ENCODE data around the gene AKAP6.

The AKAP6 gene

GRCh38 chr14:32825058-32825457 is 496.0 kb downstream of the AKAP6 start:
- H3K9me2 ChIP-seq (replicated peaks; ENCODE audit: control insufficient read depth, low read length), result no peaks in the 10 kb centered on the region
- H3K27me3 ChIP-seq (ENCODE audit: control insufficient read depth, low read length), result no peaks in the 10 kb centered on the region
- no peaks in the 10 kb centered on the region for H3K36me3 ChIP-seq (ENCODE audit: control insufficient read depth, low read length)
- TF ChIP-seq CTCF (IDR thresholded peaks at IDR 0.05; ENCODE audit: low read depth, low read length, poor library complexity, severe bottlenecking) (no peak), EZH2phosphoT487 (IDR thresholded peaks at IDR 0.05; ENCODE audit: borderline replicate concordance, low read length) (no peak)
- no peak overlapping the region for H3K27ac ChIP-seq (ENCODE audit: low read depth, low read length)
- no peaks in the 10 kb centered on the region for H3K4me1 ChIP-seq (ENCODE audit: control insufficient read depth, low read length)
- no peaks in the 10 kb centered on the region for H3K79me2 ChIP-seq (ENCODE audit: control insufficient read depth, low read length)
- H3K9me3 ChIP-seq (ENCODE audit: control insufficient read depth, insufficient read depth, low read length), result no peaks in the 10 kb centered on the region
- H3K4me2 ChIP-seq (ENCODE audit: low read length), result no peak overlapping the region
- no peaks in the 10 kb centered on the region for H3F3A ChIP-seq (ENCODE audit: control insufficient read depth, insufficient read depth)
- H4K20me1 ChIP-seq (ENCODE audit: control insufficient read depth, insufficient read depth, low read depth, low read length), result no peaks in the 10 kb centered on the region
- no peak overlapping the region for H3K4me3 ChIP-seq (ENCODE audit: low read length)

- Histone ChIP-seq H3K4me3 (ENCODE audit: low read length) (no peak overlapping the region), H3K36me3 (ENCODE audit: control insufficient read depth, low read length) (no peaks in the 10 kb centered on the region), H4K20me1 (ENCODE audit: control insufficient read depth, insufficient read depth, low read depth, low read length) (no peaks in the 10 kb centered on the region), H3K9me2 (replicated peaks; ENCODE audit: control insufficient read depth, low read length) (no peaks in the 10 kb centered on the region), H3K4me1 (ENCODE audit: control insufficient read depth, low read length) (no peaks in the 10 kb centered on the region), H3K4me2 (ENCODE audit: low read length) (no peak overlapping the region), H3K9me3 (ENCODE audit: control insufficient read depth, insufficient read depth, low read length) (no peaks in the 10 kb centered on the region), H3K79me2 (ENCODE audit: control insufficient read depth, low read length) (no peaks in the 10 kb centered on the region), H3K27me3 (ENCODE audit: control insufficient read depth, low read length) (no peaks in the 10 kb centered on the region), H3F3A (ENCODE audit: control insufficient read depth, insufficient read depth) (no peaks in the 10 kb centered on the region), H3K27ac (ENCODE audit: low read depth, low read length) (no peak overlapping the region)
- TF ChIP-seq EZH2phosphoT487 (IDR thresholded peaks at IDR 0.05; ENCODE audit: borderline replicate concordance, low read length) (no peak), CTCF (IDR thresholded peaks at IDR 0.05; ENCODE audit: low read depth, low read length, poor library complexity, severe bottlenecking) (no peak)
Observed at GRCh38 chr14:32826404-32827082, 497.4 kb downstream of the AKAP6 start.

- no peaks in the 10 kb centered on the region for H3K79me2 ChIP-seq (ENCODE audit: control insufficient read depth, low read length)
- H3K36me3 ChIP-seq (ENCODE audit: control insufficient read depth, low read length), result no peaks in the 10 kb centered on the region
- H3K4me3 ChIP-seq (ENCODE audit: low read length), result no peak overlapping the region
- H3K4me1 ChIP-seq (ENCODE audit: control insufficient read depth, low read length), result no peaks in the 10 kb centered on the region
- no peaks in the 10 kb centered on the region for H3K9me3 ChIP-seq (ENCODE audit: control insufficient read depth, insufficient read depth, low read length)
- H3K9me2 ChIP-seq (replicated peaks; ENCODE audit: control insufficient read depth, low read length), result no peaks in the 10 kb centered on the region
- H3F3A ChIP-seq (ENCODE audit: control insufficient read depth, insufficient read depth), result no peaks in the 10 kb centered on the region
- no peak overlapping the region for H3K27ac ChIP-seq (ENCODE audit: low read depth, low read length)
- H3K27me3 ChIP-seq (ENCODE audit: control insufficient read depth, low read length), result no peaks in the 10 kb centered on the region
- H4K20me1 ChIP-seq (ENCODE audit: control insufficient read depth, insufficient read depth, low read depth, low read length), result no peaks in the 10 kb centered on the region
- H3K4me2 ChIP-seq (ENCODE audit: low read length), result no peak overlapping the region
- TF ChIP-seq CTCF (IDR thresholded peaks at IDR 0.05; ENCODE audit: low read depth, low read length, poor library complexity, severe bottlenecking), result no peak
- no peak for TF ChIP-seq EZH2phosphoT487 (IDR thresholded peaks at IDR 0.05; ENCODE audit: borderline replicate concordance, low read length)
Observed at GRCh38 chr14:32827514-32827913, 498.4 kb downstream of the AKAP6 start.
